Measurements from ENCODE around the gene ATP7A.

Gene ATP7A

DNA sequence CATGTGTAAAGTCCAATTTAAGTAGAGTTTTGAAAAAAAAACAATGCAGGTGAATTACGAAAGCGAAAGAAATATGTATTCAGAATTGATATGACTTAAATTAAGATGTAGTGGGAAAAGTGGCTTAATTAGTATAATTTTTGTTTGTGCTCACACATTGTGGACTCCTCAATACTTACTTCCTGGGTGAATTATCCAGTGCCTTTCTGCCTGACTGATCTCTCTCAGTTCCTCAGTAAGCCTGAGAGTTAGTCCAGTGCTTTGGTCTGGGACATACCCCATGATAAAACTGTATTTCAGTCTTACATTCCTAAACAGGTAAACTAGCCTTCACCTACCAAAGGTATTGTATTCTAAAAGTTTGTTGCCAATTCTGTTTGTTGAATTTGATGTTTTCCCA, 50.6 kb downstream of the ATP7A start:
- DNase-seq (ENCODE audit: low read depth): no peak
- no peak overlapping the region for H3K4me3 ChIP-seq (ENCODE audit: low read length)
- TF ChIP-seq, protein P1, sequence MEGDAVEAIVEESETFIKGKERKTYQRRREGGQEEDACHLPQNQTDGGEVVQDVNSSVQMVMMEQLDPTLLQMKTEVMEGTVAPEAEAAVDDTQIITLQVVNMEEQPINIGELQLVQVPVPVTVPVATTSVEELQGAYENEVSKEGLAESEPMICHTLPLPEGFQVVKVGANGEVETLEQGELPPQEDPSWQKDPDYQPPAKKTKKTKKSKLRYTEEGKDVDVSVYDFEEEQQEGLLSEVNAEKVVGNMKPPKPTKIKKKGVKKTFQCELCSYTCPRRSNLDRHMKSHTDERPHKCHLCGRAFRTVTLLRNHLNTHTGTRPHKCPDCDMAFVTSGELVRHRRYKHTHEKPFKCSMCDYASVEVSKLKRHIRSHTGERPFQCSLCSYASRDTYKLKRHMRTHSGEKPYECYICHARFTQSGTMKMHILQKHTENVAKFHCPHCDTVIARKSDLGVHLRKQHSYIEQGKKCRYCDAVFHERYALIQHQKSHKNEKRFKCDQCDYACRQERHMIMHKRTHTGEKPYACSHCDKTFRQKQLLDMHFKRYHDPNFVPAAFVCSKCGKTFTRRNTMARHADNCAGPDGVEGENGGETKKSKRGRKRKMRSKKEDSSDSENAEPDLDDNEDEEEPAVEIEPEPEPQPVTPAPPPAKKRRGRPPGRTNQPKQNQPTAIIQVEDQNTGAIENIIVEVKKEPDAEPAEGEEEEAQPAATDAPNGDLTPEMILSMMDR (conservative IDR thresholded peaks at IDR 0.05; ENCODE audit: low read length): no peak

DNA sequence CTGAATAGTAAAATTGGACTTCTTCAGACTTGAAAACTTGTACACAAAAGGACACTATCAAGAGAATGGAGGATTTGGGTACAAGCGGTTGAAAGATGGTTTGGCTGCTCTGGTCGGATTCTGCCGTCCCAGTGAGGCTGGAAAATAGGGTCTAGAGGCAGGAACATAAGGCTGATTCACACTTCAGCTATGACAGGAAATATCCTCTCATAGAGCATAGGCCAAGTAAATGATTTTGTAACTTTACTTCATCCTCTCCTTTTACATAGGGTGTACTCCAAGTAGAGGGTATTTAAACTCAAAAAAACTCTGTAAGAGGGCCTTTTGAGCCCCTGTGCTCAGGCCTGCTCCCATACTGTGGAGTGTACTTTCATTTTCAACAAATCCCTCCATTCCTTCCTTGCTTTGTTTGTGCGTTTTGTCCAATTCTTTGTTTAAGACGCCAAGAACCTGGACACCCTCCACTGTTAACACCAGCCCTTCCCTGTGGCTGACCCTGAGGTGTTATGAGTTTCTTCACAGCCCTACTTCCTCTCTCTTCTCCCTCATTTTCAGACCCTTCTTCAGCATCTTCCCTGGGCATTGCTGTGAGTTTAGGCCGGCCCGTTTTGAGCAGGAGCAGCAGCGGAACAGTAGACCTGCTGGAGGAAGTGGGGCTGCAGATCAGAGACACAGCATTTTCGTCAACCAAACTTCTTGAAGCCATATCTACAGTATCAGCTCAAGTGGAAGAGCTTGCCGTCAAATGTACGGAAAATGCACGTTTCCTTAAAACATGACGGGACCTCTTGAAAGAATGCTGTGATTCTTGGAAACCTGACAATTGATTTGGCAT, 51.8 kb downstream of the ATP7A start:
- no peak overlapping the region for H3K4me3 ChIP-seq (ENCODE audit: low read length)
- TF ChIP-seq, protein P1 (conservative IDR thresholded peaks at IDR 0.05; ENCODE audit: low read length): no peak
- DNase-seq (ENCODE audit: low read depth): no peak

DNA sequence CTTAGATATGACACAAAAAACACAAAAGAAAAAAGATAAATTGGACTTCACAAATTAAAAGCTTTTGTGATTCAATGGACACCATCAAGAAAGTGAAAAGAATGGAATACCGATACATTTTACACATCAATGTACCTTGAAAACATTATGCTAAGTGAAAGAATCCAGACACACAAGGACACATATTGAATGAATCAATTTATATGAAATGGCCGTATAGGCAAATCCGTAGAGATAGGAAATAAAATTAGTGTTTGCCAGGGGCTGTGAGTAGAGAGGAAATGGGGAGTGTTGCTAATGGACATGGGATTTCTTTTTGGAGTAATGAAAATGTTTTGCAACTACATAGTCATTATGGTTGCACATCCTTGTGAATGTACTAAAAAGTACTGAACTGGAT, 55.9 kb downstream of the ATP7A start:
- TF ChIP-seq, protein P1 (conservative IDR thresholded peaks at IDR 0.05; ENCODE audit: low read length): no peak
- DNase-seq (ENCODE audit: low read depth): no peak
- no peak overlapping the region for H3K4me3 ChIP-seq (ENCODE audit: low read length)

DNA sequence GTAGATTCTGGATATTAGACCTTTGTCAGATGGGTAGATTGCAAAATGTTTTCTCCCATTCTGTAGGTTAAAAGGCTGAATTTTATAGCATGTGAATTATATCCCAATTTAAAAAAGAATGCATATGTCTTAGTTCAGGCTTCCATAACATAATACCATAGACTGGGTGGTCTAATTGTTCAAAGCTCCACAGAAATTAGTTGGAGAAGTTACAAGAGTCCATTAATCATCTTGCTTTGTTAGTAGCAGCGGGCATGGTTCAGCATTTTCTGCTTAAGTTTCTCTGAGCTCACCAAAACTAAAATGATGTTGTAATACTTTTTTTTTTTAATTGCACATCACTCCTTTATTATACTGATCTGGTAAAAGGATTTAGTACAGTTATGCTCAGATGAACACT, 57.1 kb downstream of the ATP7A start:
- no peak for DNase-seq (ENCODE audit: low read depth)
- TF ChIP-seq, protein P1 (conservative IDR thresholded peaks at IDR 0.05; ENCODE audit: low read length): no peak
- H3K4me3 ChIP-seq (ENCODE audit: low read length): no peak overlapping the region

DNA sequence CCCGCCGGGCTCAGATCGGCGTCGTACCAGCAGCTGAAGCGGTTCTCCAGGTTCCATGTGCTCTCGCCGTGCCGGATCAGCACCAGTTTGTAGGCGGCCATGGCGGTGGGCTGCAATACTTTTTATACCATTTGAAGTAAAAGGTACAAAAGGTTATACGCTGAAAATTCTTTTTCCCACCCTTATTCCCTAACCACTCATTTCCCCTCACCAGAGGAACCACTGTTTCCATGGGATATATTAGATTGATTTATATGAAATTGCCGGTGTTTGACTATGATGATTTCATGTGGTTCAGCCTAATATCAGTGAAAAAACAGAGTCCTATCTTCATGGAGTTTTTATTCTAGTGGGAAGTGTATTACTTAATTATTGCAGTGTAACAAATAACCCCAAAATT, 59.0 kb downstream of the ATP7A start, which contains the start of gene PGAM4:
Gene PGAM4 (minus strand): TSS at position 101 of the 400 bp plus-strand sequence. CDS start 0 bp downstream, at position 101.
- no peak within 1 kb of the TSS for H3K4me3 ChIP-seq (ENCODE audit: low read length)
- no peak for DNase-seq (ENCODE audit: low read depth)
- TF ChIP-seq, protein P1 (conservative IDR thresholded peaks at IDR 0.05; ENCODE audit: low read length): no peak

DNA sequence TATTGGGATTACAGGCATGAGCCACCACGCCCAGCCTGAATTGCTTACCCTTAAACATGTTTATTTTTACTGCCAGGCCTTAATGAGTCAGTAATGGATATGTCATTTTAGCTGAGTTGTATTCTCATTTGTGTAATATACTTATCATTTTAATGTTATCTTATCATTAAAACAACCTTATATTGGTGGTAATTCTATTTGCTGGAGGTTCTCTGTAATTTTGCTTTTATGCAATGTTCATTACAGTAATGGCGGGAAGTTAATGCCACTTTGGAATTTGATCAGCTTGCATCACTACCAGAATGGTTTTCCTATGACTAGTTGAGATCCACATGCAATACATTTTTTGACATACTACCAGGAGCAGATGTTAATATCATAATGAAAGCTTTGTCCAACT, 65.3 kb downstream of the ATP7A start:
- DNase-seq (ENCODE audit: low read depth): peak; percentile 11
- H3K4me3 ChIP-seq (ENCODE audit: low read length): no peak overlapping the region
- TF ChIP-seq, protein P1 (conservative IDR thresholded peaks at IDR 0.05; ENCODE audit: low read length): no peak

DNA sequence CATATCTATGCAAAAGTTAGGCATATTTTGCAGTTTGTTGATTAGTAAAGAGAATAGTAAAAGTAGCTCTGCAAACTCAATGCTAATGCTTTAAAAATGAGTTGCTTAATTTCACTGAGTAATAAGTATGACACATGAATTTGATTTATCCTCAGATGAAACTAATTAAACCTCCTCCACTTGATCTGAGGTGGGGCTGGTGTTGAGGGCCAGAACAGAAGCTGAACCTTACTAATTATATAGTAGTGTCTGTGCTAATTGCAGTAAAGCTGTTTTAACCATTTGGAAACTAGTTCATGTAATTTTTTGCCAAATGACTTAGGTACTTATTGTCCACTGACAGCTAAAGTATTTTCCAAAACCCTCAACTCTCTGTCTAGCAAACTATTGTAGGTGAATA, 66.6 kb downstream of the ATP7A start:
- no peak overlapping the region for H3K4me3 ChIP-seq (ENCODE audit: low read length)
- TF ChIP-seq, protein P1 (conservative IDR thresholded peaks at IDR 0.05; ENCODE audit: low read length): no peak
- no peak for DNase-seq (ENCODE audit: low read depth)

Data from AG10803 (cell line).